Stimulated activated effector memory CD8-positive, alpha-beta T cell treated with anti-CD3 and anti-CD28 coated beads, Interleukin-12 subunit alpha, Interleukin-12 subunit beta, amount 100 ng/mL, for 72 hours (primary cell): ENCODE measurements around the gene DMRTB1.
A peak's percentile ranks its signal among the peaks of the same experiment; 100 is the strongest.

Source experiments
- ATAC-seq: fragments of 150-1000 bp; cut with Tn5 transposase; 2 replicates; pipeline ENCODE4 v1.10.0; 2021
- DNase-seq, 2 donors: peaks; one replicate each; pipeline ENCODE4 v3.0.0; 2021 to 2022; ENCODE audit warnings: low spot score in 2 of 2
- H3K27ac Mint-ChIP-seq: one replicate; pipeline ENCODE4 v1.8.0; 2022; ENCODE audit warnings: mild to moderate bottlenecking, mixed read lengths
- H3K36me3 Mint-ChIP-seq: one replicate; pipeline ENCODE4 v1.8.0; 2022; ENCODE audit warnings: mild to moderate bottlenecking, mixed read lengths
- H3K4me1 Mint-ChIP-seq: one replicate; pipeline ENCODE4 v1.8.0; 2022; ENCODE audit warnings: mixed read lengths
- H3K4me3 Mint-ChIP-seq: one replicate; pipeline ENCODE4 v1.8.0; 2022; ENCODE audit warnings: mild to moderate bottlenecking, mixed read lengths
- H3K9me3 Mint-ChIP-seq: one replicate; pipeline ENCODE4 v1.8.0; 2022; ENCODE audit warnings: mixed read lengths

DMRTB1 gene

GRCh38 chr1:53449021-53449420 is 10.2 kb upstream of the DMRTB1 start:
- H3K9me3 Mint-ChIP-seq = no peaks in the 10 kb centered on the region

GRCh38 chr1:53449693-53450092 is 9.5 kb upstream of the DMRTB1 start:
- no peaks in the 10 kb centered on the region for H3K4me1 Mint-ChIP-seq
- no peak for DNase-seq
- H3K36me3 Mint-ChIP-seq = no peaks in the 10 kb centered on the region
- H3K9me3 Mint-ChIP-seq = no peaks in the 10 kb centered on the region
- no peak for ATAC-seq
- no peak overlapping the region for H3K4me3 Mint-ChIP-seq
- no peak overlapping the region for H3K27ac Mint-ChIP-seq

More at GRCh38 chr1:53449021-53449420, 10.2 kb upstream of the DMRTB1 start:
- H3K4me1 Mint-ChIP-seq = no peaks in the 10 kb centered on the region
- no peak for DNase-seq
- H3K27ac Mint-ChIP-seq = no peak overlapping the region
- H3K4me3 Mint-ChIP-seq = no peak overlapping the region
- no peaks in the 10 kb centered on the region for H3K36me3 Mint-ChIP-seq
- ATAC-seq = no peak

- Mint-ChIP-seq H3K36me3 (no peaks in the 10 kb centered on the region), H3K4me1 (no peaks in the 10 kb centered on the region), H3K27ac (no peak overlapping the region), H3K9me3 (no peaks in the 10 kb centered on the region), H3K4me3 (no peak overlapping the region)
- no peak for DNase-seq
- no peak for ATAC-seq
Observed at GRCh38 chr1:53450225-53450624, 9.0 kb upstream of the DMRTB1 start.

GRCh38 chr1:53454019-53454418 is 5.2 kb upstream of the DMRTB1 start:
- Mint-ChIP-seq H3K4me1 (no peaks in the 10 kb centered on the region), H3K36me3 (no peaks in the 10 kb centered on the region), H3K4me3 (no peak overlapping the region), H3K27ac (no peak overlapping the region), H3K9me3 (no peaks in the 10 kb centered on the region)
- DNase-seq (no peak), ATAC-seq (no peak)

- Mint-ChIP-seq H3K9me3 (no peaks in the 10 kb centered on the region), H3K27ac (peak overlapping the region; percentile 18), H3K4me3 (no peak overlapping the region), H3K4me1 (no peaks in the 10 kb centered on the region), H3K36me3 (no peaks in the 10 kb centered on the region)
- ATAC-seq = no peak
- no peak for DNase-seq
Observed at GRCh38 chr1:53455364-53455991, 3.7 kb upstream of the DMRTB1 start.

- no peak overlapping the region for H3K4me3 Mint-ChIP-seq
- DNase-seq = no peak
- ATAC-seq = no peak
- no peaks in the 10 kb centered on the region for H3K36me3 Mint-ChIP-seq
- H3K9me3 Mint-ChIP-seq = no peaks in the 10 kb centered on the region
- H3K27ac Mint-ChIP-seq = no peak overlapping the region
- no peaks in the 10 kb centered on the region for H3K4me1 Mint-ChIP-seq
Observed at GRCh38 chr1:53458634-53459033, 565 bp upstream of the DMRTB1 start.

- no peak for ATAC-seq
- no peaks in the 10 kb centered on the region for H3K4me1 Mint-ChIP-seq
- no peak for DNase-seq
- no peaks in the 10 kb centered on the region for H3K36me3 Mint-ChIP-seq
- H3K9me3 Mint-ChIP-seq = no peaks in the 10 kb centered on the region
- no peak overlapping the region for H3K4me3 Mint-ChIP-seq
- H3K27ac Mint-ChIP-seq = no peak overlapping the region
Observed at GRCh38 chr1:53460211-53460634, 1.0 kb downstream of the DMRTB1 start.

- ATAC-seq = no peak
- H3K9me3 Mint-ChIP-seq = no peaks in the 10 kb centered on the region
- no peak for DNase-seq
- no peak overlapping the region for H3K4me3 Mint-ChIP-seq
- no peaks in the 10 kb centered on the region for H3K36me3 Mint-ChIP-seq
- H3K27ac Mint-ChIP-seq = peak overlapping the region; percentile 54
- no peaks in the 10 kb centered on the region for H3K4me1 Mint-ChIP-seq
Observed at GRCh38 chr1:53460666-53461322, 1.6 kb downstream of the DMRTB1 start.

- no peak for DNase-seq
- Mint-ChIP-seq H3K4me3 (no peak overlapping the region), H3K4me1 (no peaks in the 10 kb centered on the region), H3K9me3 (no peaks in the 10 kb centered on the region), H3K27ac (peak overlapping the region; percentile 54), H3K36me3 (no peaks in the 10 kb centered on the region)
- no peak for ATAC-seq
Observed at GRCh38 chr1:53461323-53462044, 2.3 kb downstream of the DMRTB1 start.

GRCh38 chr1:53462193-53462592 is 3.0 kb downstream of the DMRTB1 start:
- Mint-ChIP-seq H3K27ac (no peak overlapping the region), H3K4me3 (no peak overlapping the region), H3K36me3 (no peaks in the 10 kb centered on the region), H3K4me1 (no peaks in the 10 kb centered on the region), H3K9me3 (no peaks in the 10 kb centered on the region)
- ATAC-seq (no peak), DNase-seq (no peak)

GRCh38 chr1:53462769-53463501 is 3.7 kb downstream of the DMRTB1 start:
- Mint-ChIP-seq H3K4me3 (no peak overlapping the region), H3K27ac (no peak overlapping the region), H3K9me3 (no peaks in the 10 kb centered on the region), H3K4me1 (peaks cover 4% of the 10 kb centered on the region), H3K36me3 (no peaks in the 10 kb centered on the region)
- no peak for ATAC-seq
- no peak for DNase-seq

GRCh38 chr1:53463961-53464899 is 5.0 kb downstream of the DMRTB1 start:
- Mint-ChIP-seq H3K4me1 (peaks cover 5% of the 10 kb centered on the region), H3K9me3 (no peaks in the 10 kb centered on the region), H3K27ac (peak overlapping the region; percentile 37), H3K36me3 (no peaks in the 10 kb centered on the region), H3K4me3 (no peak overlapping the region)
- ATAC-seq = no peak
- DNase-seq = no peak

GRCh38 chr1:53465023-53465957 is 6.1 kb downstream of the DMRTB1 start:
- H3K9me3 Mint-ChIP-seq = no peaks in the 10 kb centered on the region
- peak overlapping the region; percentile 37 for H3K27ac Mint-ChIP-seq
- peaks cover 5% of the 10 kb centered on the region for H3K4me1 Mint-ChIP-seq
- DNase-seq (no peak), ATAC-seq (no peak)
- H3K4me3 Mint-ChIP-seq = no peak overlapping the region
- no peaks in the 10 kb centered on the region for H3K36me3 Mint-ChIP-seq

GRCh38 chr1:53467391-53467790 is 8.2 kb downstream of the DMRTB1 start:
- no peak overlapping the region for H3K27ac Mint-ChIP-seq
- H3K9me3 Mint-ChIP-seq = no peaks in the 10 kb centered on the region
- peaks cover 5% of the 10 kb centered on the region for H3K4me1 Mint-ChIP-seq
- no peak for ATAC-seq
- H3K36me3 Mint-ChIP-seq = no peaks in the 10 kb centered on the region
- no peak for DNase-seq
- no peak overlapping the region for H3K4me3 Mint-ChIP-seq
